ENCODE results near the gene FN3KRP.
A peak's percentile ranks its signal among the peaks of the same experiment; 100 is the strongest.

The FN3KRP gene

GRCh38 chr17:82702231-82702927, 14.1 kb upstream of the FN3KRP start:
- intact Hi-C loops (cut with DNase I; ENCODE audit: low total_unique reads) = no loop called here
- Histone ChIP-seq H3K27me3 (no peaks in the 10 kb centered on the region), H3K9me3 (no peaks in the 10 kb centered on the region), H3K4me1 (peaks cover 0 to 23% (median 13%) of the 10 kb centered on the region in 4 donors), H3K4me3 (no peak overlapping the region), H3K27ac (peak overlapping the region in 1 of 2 donors; percentile 40), H3K36me3 (no peaks in the 10 kb centered on the region)
- no peak for TF ChIP-seq CTCF (IDR thresholded peaks at IDR 0.05)
- DNase-seq = no peak

- Histone ChIP-seq H3K9me3 (no peaks in the 10 kb centered on the region), H3K27me3 (no peaks in the 10 kb centered on the region), H3K4me1 (peaks cover 0 to 22% (median 9%) of the 10 kb centered on the region in 4 donors), H3K36me3 (no peaks in the 10 kb centered on the region), H3K4me3 (no peak overlapping the region), H3K27ac (no peak overlapping the region)
- DNase-seq = no peak
- intact Hi-C loops (cut with DNase I; ENCODE audit: low total_unique reads) = no loop called here
- TF ChIP-seq CTCF (IDR thresholded peaks at IDR 0.05) = no peak
Measured at GRCh38 chr17:82703036-82703745, 13.3 kb upstream of the FN3KRP start.

DNA sequence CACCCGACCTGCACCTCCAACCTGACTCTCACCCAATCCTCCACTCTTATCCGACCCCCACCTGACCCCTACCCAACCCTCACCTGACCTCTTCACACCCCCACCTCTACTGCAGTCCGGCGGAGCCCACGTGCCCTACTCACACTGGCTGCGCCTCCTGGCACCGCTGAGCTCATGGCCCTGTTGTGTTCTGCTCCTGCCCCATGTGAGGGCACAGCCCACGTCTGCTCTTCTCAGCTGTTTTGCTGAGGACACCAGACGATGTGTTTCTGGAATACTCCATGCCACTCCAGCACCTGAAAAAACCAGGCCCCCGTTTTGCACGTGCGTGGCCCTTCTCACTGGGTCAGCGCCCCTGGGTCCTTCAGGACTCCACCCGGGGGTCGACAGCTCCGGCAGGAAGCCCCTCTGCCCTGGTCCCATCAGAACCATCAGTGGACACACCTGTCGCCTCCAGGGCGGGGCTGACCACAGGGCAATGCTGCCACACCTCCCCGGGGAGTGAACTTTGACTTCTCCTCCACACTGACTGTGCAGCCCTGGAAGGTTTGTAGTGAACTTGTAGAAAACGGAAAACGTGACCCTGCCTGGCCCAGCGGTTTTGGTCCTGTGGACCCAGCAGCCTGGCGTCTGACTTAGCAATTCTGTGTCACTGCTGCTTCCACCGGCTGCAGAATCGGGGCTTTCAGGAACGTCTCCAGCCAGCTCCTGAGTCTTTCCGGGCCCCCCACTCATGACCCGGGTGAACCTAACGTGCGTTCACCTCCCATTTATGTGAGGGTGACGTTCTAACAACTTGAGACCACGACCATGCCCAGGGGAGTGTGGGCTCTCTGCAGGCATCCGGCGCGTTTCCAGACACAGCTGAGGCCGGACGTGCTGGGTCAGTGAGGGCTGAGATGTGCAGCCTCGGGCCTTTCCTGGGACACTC, 12.3 kb upstream of the FN3KRP start:
- Histone ChIP-seq H3K4me1 (peaks cover 0 to 25% (median 9%) of the 10 kb centered on the region in 4 donors), H3K27ac (no peak overlapping the region), H3K9me3 (no peaks in the 10 kb centered on the region), H3K36me3 (no peaks in the 10 kb centered on the region), H3K4me3 (no peak overlapping the region), H3K27me3 (no peaks in the 10 kb centered on the region)
- no peak for DNase-seq
- no peak for TF ChIP-seq CTCF (IDR thresholded peaks at IDR 0.05)
- intact Hi-C loops (cut with DNase I; ENCODE audit: low total_unique reads) = no loop called here

DNA sequence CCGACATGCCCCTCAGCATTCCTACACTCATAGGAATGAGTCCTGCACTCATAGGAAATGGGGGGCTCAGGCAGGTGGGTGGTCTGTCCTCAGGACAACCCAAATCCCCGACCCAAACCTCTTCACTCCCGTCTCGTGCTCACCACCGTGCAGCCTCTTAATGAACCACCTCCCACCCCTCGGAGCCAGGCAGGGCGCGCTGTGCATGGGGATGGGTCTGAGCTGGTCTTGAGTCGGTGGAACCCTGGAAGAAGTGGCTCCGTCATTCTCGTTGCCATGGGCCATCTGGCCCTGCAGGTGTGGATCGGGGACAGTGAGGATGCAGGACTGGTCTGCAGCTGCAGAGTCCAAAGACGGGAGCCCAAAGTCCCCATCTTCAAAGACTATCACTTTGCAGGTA, 11.6 kb upstream of the FN3KRP start:
- H3K9me3 ChIP-seq = no peaks in the 10 kb centered on the region
- intact Hi-C loops (cut with DNase I; ENCODE audit: low total_unique reads) = no loop called here
- H3K36me3 ChIP-seq = no peaks in the 10 kb centered on the region
- H3K27me3 ChIP-seq = no peaks in the 10 kb centered on the region
- H3K4me3 ChIP-seq = no peak overlapping the region
- no peak overlapping the region for H3K27ac ChIP-seq
- no peak for DNase-seq
- TF ChIP-seq CTCF (IDR thresholded peaks at IDR 0.05) = no peak
- peaks cover 0 to 25% (median 5%) of the 10 kb centered on the region in 4 donors for H3K4me1 ChIP-seq

- intact Hi-C loops (cut with DNase I; ENCODE audit: low total_unique reads) = no loop called here
- no peak for TF ChIP-seq CTCF (IDR thresholded peaks at IDR 0.05)
- H3K4me3 ChIP-seq = no peak overlapping the region
- H3K27ac ChIP-seq = no peak overlapping the region
- no peaks in the 10 kb centered on the region for H3K36me3 ChIP-seq
- peaks cover 0 to 25% (median 5%) of the 10 kb centered on the region in 4 donors for H3K4me1 ChIP-seq
- DNase-seq = no peak
- H3K9me3 ChIP-seq = no peaks in the 10 kb centered on the region
- peaks cover 0 to 3% of the 10 kb centered on the region in 2 donors for H3K27me3 ChIP-seq
Measured at GRCh38 chr17:82705756-82706155, 10.8 kb upstream of the FN3KRP start.
